IMR-90 (cell line): ENCODE measurements around the gene NT5C3B.

Experiments
- CEBPB ChIP-seq: IDR thresholded peaks from 2 replicates; pipeline ENCODE4 v1.6.1; 2012; ENCODE audit warnings: low read depth, low read length, improper control_type of control experiment
- FOS ChIP-seq: fragments of 150-350 bp; IDR thresholded peaks from 2 replicates; pipeline ENCODE4 v1.6.1; 2016; ENCODE audit warnings: low read depth, low read length
- MAFK ChIP-seq: IDR thresholded peaks from 2 replicates; pipeline ENCODE4 v1.6.1; 2012; ENCODE audit warnings: low read depth, low read length, improper control_type of control experiment
- NFE2L2 ChIP-seq: fragments of 150-350 bp; IDR thresholded peaks from 2 replicates; pipeline ENCODE4 v1.6.1; 2016; ENCODE audit warnings: low read depth, mild to moderate bottlenecking, low read length
- POLR2A ChIP-seq: IDR thresholded peaks from 2 replicates; pipeline ENCODE4 v1.6.1; 2012; ENCODE audit warnings: mild to moderate bottlenecking, low read depth, low read length
- RAD21 ChIP-seq: IDR thresholded peaks from 2 replicates; pipeline ENCODE4 v1.6.1; 2012; ENCODE audit warnings: low read length, improper control_type of control experiment
- RCOR1 ChIP-seq: IDR thresholded peaks from 2 replicates; pipeline ENCODE4 v1.6.1; 2012; ENCODE audit warnings: mild to moderate bottlenecking, low read length, improper control_type of control experiment; ENCODE audit not compliant: insufficient replicate concordance
- RFX5 ChIP-seq: IDR thresholded peaks from 2 replicates; pipeline ENCODE4 v1.8.0; 2012; ENCODE audit warnings: low read depth, mild to moderate bottlenecking, low read length, moderate library complexity
- SMC3 ChIP-seq: fragments of 150-350 bp; IDR thresholded peaks from 2 replicates; pipeline ENCODE4 v1.6.1; 2016; ENCODE audit warnings: low read depth, mild to moderate bottlenecking, antibody characterized with exemption, low read length, moderate library complexity
- TF ChIP-seq, protein P1 (sequence below): conservative IDR thresholded peaks from 2 replicates; pipeline ENCODE4 v1.5.1; 2012; ENCODE audit warnings: mild to moderate bottlenecking, low read depth, low read length, improper control_type of control experiment
- TF ChIP-seq, protein P2 (sequence below): fragments of 150-350 bp; IDR thresholded peaks from 2 replicates; pipeline ENCODE4 v1.6.1; 2016; ENCODE audit warnings: low read depth, mild to moderate bottlenecking, low read length, moderate library complexity, borderline replicate concordance

DNA sequence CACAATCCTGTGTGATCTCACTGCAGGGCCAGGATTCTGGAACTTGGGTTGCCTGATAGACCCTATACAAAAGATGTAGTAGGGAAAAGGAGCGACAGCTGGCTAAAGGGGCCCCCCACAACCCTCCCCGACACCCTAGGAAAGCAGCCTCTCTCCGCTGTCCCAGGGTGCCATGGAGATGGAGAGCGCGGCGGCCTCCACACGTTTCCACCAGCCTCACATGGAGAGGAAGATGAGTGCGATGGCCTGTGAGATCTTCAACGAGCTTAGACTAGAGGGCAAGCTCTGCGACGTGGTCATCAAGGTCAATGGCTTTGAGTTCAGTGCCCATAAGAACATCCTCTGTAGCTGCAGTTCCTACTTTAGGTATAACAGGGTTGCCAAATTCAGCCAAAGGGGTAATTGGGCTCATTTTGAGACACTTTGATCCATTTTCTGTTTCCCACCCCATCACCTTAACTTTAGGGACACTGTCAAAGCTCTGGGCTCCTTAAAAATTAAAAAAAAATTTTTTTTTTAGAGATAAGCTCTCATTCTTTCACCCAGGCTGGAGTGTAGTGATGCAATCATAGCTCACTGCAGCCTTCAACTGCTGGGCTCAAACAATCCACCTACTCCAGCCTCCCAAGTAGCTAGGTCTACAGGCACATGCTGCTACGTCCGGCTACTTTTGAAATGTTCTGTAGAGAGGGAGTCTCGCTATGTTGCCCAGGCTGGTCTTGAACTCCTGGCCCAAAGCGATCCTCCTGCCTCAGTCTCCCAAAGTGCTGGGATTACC is 1.9 kb upstream of the NT5C3B start, which contains the start of gene KLHL10:
- TF ChIP-seq, protein P1, sequence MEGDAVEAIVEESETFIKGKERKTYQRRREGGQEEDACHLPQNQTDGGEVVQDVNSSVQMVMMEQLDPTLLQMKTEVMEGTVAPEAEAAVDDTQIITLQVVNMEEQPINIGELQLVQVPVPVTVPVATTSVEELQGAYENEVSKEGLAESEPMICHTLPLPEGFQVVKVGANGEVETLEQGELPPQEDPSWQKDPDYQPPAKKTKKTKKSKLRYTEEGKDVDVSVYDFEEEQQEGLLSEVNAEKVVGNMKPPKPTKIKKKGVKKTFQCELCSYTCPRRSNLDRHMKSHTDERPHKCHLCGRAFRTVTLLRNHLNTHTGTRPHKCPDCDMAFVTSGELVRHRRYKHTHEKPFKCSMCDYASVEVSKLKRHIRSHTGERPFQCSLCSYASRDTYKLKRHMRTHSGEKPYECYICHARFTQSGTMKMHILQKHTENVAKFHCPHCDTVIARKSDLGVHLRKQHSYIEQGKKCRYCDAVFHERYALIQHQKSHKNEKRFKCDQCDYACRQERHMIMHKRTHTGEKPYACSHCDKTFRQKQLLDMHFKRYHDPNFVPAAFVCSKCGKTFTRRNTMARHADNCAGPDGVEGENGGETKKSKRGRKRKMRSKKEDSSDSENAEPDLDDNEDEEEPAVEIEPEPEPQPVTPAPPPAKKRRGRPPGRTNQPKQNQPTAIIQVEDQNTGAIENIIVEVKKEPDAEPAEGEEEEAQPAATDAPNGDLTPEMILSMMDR = no peak
- TF ChIP-seq POLR2A (no peak), FOS (no peak), RAD21 (no peak), RFX5 (no peak), RCOR1 (no peak), NFE2L2 (no peak), CEBPB (peak; percentile 56; the same call in 1 of the 2 replicates), SMC3 (no peak), MAFK (no peak)
- TF ChIP-seq, protein P2, sequence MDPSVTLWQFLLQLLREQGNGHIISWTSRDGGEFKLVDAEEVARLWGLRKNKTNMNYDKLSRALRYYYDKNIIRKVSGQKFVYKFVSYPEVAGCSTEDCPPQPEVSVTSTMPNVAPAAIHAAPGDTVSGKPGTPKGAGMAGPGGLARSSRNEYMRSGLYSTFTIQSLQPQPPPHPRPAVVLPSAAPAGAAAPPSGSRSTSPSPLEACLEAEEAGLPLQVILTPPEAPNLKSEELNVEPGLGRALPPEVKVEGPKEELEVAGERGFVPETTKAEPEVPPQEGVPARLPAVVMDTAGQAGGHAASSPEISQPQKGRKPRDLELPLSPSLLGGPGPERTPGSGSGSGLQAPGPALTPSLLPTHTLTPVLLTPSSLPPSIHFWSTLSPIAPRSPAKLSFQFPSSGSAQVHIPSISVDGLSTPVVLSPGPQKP = no peak
